GM19467 (cell line): ENCODE results near the gene EVC.
"Not testable (repeated sequence)": the region's sequence is repeated elsewhere in the genome, so short reads cannot be mapped to it uniquely, and the experiment has no call there.

Experiments
- ATAC-seq: cut with Tn5 transposase; IDR thresholded peaks from one replicate; pipeline ENCODE4 v1.9.1; 2021; ENCODE audit warnings: mild to moderate bottlenecking, moderate library complexity; ENCODE audit not compliant: unreplicated experiment

The EVC gene

DNA sequence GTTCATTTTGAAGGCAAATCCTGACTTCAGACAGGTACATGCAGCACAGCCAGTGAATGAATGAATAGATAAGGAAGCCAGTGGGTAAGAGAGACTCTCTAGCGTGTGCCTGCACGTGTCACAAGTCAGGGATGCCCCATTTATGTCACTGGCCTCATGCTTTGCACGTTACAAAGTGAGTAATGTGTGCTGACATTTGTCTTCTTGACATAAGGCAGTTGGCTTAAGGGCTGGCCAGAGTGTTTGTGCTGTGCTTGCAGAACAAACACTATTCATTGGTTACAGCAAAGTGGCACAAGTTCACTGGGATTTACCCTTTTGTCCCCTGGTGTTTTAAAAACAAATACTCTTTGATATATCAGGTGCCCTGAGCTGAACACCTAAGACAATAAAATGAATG lies 125.9 kb downstream of the EVC start:
- ATAC-seq: no peak

DNA sequence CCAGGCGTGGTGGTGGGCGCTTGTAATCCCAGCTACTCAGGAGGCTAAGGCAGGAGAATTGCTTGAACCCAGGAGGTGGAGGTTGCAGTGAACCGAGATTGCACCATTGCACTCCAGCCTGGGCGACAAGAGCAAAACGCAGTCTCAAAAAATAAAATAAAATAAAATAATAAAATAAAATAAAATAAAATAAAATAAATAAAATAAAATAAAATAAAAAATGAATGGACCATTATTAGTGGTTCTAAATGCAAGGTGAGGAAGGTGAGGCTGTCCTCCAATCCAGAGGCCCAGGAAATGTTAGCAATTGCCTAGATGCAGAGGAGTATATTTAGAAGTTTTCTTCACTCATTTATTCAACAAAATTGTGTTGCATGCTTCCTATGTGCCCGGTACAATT lies 126.5 kb downstream of the EVC start:
- not testable (repeated sequence) for ATAC-seq

DNA sequence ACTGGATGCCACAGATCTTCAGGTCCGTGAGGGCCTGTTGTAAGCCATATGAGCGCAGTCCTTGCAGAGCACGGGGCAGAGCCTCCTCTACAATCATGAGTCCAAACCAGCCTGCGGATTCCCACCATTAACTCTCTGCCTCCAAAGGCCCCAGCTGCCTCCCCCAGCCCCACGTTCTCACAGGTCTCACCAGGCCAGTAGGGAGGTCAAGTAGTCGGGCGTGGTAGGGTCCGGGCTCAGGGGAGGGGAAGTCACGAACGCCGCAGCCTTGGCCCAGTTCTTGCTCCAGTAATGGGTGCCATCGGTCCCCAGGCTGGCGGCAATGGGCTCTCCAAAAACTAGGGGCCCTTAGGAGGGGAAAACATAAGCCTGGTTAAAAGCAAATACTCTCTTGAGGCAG lies 128.3 kb downstream of the EVC start:
- ATAC-seq: no peak

DNA sequence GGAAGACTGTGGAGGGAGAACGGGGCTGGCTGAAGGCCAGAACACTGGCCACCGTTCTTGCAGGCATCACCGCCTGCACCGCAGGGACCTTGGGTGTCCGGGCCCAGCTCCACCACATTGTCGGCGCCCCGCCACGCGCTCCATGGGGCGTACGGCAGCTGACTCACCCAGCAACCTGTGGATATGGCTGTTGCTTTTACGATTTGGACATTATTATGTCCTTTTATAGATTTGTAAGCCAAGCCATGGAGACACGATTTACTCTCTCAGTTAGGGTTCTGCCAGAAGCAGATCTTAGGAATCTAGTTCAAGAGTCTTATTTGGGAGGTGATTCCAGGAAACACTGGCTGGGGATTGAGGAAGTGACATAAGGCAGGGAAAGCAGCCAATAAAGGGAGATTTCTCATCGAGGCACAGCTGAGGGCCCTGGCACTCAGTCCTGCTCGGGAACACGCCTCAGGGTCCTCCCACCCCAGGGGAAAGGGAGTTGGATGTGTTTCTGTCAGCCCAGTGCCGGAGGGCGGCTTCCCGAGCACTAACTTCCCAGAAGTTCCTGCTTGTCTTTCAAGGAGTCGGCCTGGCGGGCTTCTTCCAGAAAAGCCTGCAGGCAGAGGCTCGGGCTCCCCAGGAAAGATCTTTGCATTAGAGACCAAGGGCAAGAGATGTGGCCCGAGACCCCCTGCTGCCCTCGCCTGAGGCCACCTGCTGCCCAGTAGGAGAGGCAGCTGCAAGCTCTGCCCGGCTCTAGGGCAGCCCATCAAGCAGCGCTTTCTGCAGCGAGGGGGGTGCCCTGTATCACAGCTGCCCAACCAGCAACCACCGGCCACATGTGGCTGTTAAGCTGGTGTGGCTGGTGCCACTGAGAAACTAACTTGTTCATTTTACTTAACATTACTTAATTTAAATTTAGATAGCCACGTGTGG lies 129.0 kb downstream of the EVC start:
- no peak for ATAC-seq

DNA sequence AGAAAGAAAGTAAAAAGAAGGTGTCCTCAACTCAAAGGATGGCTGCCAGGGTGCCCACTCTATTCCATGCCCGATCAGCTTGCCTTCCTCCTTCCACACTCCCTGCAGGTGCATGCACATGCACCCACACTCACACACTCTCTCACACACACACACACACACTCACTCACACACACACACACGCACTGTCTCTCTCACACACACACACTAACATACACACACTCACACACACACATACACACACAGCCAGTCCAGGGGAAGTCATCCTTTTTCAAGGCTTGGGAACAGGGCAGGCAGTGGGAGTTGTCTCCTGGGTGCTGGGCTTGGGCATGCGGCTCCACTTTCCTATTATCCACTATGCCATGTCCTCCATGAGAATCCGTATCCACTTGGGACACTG lies 131.5 kb downstream of the EVC start:
- no peak for ATAC-seq

DNA sequence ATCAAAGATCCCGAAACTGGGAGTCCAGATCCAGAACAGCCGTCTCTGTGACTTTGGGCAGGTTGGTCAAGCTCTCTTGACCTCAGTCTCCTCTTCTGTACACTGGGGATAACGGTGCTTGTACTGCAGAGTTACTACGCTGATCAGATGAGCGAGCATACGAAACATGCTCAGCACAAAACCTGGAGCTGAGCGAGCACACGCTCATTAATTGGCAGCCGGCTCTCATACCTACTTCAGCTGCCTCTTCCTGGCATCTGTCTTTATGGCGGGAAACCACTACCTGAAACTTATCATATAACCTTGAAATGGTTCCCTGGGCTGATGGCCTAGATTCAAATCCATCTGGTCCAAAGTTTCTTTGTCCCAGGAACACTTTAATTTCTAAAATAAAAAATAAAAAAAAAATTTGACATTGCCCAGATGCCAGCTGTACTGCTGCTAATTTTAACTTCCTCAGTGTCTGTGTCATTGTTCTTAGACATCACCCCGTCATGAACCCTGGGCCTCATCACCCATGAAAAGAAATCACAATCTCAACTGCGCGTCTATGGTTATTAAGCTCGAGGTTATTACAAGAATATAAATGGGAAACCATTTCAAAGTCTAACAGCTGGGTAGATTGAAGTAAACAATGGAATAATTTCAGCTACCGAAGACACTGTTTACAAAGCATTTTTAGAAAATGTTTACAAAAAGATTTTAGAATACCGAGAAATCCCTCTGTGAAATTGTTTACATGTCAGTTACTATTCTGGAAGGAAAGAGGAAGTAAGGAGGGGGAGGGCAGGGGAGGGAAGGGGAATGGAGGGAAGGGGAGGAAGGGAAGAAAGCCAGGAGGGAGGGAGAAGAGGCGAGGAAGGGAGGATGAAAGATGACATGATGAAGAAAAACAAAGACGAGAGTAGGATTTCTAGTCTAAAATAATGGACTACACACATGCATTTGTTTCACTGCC lies 132.9 kb downstream of the EVC start:
- no peak for ATAC-seq

DNA sequence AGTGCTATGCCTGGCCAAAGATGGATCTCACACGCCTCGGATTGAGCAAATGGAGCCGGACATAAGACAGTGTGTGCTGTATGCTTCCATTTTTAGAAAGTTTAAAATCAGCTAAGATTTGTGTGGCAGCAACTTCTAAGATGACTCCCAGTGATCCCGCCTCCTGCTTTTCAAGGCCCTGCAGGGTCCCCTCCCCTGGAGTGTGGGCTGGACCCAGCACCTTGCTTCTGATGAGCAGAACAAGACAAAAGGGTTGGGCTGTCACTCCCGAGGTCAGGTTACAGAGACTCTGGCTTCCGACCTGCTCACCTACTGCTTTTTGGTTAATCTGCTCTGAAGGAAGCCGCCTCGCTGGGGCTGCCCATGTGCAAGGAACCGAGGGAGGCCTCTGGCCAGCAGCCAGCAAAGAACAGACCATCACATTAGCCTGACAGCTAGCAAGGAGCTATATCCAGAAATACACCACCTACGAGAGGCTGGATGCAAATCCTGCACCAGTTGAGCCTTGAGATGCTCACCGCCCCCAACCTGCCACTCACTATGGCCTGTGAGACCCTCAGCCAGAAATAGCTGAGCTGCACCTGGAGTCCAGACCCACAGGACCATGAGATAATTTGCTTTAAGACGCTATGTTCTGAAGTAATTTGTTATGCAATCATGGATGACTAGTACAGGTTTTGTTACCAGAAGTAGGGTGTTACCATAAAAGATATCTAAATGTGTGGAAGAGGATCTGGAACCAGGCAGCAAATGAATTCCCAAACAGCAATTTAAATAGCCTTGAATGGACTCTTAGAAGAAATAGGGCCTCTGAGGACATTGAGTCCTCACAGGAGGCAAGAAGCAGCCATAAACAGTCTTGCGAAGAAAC lies 134.3 kb downstream of the EVC start:
- ATAC-seq: no peak

DNA sequence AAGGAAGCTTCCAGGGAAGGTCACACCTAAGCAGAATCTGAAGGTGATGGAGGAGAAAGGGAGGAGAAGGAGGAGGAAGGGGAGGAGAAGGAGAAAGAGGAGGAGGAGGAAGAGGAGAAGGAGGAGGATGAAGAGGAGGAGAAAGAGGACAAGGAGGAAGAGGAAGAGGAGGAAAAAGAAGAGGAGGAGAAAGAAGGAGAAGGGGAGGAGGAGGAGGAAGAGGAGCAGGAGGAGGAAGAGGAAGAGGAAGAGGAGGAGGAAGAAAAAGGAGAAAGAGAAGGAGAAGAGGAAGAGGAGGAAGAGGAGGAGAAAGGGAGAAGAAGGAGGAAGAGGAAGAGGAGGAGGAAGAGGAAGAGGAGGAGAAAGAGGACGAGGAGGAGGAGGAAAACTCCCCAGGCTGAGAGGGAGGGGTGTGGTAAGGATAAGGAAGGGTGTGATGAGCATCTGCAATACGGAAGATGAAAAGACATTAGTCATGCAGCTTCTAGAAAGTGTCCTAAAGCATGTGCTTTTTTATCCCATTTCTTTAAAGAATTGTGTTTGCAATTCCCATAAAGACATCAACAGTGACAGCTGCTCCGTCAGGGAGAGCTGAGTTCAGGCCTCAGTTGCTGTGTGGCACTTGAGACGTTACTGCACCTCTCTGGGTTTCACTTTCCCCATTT lies 140.8 kb downstream of the EVC start:
- no peak for ATAC-seq

DNA sequence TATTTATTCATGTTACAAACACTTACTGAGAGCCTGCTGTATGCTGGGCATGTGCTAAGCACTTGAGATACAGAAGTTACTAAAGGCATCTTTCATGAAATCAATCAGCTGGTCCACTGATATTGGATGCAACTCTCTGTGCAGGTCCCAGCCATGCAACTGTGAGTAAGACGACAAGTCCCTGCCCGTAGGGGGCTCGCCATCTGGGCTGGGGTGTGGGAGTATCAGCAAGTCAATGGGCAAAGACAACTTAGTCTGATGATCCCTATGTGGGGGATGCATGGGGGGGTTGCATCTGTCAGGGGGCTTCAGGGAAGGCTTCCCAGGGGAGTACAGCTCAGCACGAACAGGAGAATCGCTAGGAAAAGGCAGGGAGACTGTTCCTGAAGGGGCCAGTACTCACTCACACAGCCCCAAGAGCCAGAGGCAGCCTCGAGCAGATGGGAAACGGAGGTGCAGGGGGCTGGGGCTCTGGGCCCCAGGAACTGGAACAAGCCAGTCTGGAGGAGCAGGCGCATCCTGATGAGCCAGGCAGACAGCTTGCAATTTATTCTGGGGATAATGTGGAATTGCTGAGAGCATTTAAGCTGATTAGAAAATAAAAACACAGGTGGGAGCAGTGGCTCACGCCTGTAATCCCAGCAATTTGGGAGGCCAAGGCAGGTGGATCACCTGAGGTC lies 141.7 kb downstream of the EVC start:
- ATAC-seq: no peak

DNA sequence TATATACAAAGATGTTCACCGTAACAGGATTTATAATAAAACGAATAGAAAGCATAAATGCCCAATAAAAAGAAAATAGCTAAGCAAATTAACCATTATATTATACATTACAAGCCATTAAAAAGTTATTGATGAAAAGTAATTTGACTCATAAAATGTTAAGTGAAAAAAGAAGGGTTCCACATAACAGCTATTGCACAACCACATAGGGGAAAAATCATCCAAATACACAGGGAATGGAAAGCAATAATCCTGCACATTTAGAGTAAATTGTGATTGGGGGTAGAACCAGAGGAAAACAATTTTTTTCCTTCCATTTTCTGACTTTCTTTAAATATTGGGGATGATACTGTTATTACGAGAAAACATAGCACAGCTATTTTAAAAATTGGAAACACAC lies 143.9 kb downstream of the EVC start:
- no peak for ATAC-seq

DNA sequence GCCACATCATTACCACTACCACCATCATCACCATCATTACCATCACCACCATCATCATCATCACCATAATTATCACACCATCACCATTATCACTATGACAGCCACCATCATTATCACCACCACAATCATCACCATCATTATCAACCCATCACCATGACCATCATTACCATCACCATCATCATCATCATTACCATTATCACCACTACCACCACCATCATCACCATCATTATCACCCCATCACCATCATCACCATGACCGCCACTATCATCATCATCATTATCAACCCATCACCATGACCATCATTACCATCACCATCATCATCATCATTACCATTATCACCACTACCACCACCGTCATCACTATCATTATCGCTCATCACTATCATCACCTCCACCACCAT lies 145.4 kb downstream of the EVC start:
- not testable (repeated sequence) for ATAC-seq

DNA sequence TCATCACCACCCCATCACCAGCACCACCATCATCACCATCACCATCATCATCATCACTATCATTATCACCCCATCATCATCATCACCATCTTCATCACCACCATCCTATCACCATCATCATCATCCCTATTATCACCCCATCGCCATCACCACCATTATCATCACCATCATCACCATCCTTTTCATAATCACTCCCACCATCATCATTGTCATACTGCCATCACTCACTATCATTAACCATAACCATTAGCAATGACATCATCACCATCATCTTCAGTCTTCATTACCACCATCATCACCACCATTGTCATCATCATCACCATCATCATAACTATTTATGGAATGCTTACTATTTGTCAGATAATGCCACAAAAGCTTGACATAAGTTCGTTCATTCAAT lies 146.2 kb downstream of the EVC start:
- ATAC-seq: no peak

DNA sequence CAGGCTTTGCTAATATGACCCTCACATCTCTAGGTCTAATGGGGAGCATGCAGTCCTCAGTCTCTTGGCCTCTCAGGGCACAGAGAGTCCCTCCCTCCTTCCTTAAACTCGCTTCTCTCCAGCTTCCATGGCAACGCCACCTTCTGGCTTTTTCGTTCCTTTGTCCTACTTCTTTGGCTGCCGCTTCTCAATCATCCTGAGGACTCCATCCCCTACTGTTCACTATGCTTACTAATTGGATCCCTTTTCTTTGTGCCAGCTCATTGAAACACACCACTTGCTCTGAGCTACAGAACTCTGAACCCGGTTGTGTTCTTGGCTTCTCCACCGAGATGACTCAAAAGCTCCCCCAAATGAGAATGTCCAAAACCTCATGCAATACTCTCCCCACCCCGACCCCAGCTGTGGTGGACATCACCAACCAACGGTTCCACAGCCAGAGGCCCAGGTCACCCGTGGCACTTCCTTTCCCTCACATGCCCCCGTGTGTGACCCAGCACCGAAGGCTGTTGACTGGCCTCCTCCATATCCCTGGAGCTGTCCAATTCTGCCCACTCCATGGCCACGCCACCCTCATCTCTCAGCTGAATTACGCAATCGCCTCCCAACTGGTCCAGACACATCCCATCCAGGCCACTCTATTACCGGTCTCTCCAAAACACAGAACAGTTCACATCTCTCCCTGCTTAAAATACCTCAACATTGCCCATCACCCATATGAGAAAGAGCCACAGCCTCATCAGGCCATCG lies 147.2 kb downstream of the EVC start:
- no peak for ATAC-seq

DNA sequence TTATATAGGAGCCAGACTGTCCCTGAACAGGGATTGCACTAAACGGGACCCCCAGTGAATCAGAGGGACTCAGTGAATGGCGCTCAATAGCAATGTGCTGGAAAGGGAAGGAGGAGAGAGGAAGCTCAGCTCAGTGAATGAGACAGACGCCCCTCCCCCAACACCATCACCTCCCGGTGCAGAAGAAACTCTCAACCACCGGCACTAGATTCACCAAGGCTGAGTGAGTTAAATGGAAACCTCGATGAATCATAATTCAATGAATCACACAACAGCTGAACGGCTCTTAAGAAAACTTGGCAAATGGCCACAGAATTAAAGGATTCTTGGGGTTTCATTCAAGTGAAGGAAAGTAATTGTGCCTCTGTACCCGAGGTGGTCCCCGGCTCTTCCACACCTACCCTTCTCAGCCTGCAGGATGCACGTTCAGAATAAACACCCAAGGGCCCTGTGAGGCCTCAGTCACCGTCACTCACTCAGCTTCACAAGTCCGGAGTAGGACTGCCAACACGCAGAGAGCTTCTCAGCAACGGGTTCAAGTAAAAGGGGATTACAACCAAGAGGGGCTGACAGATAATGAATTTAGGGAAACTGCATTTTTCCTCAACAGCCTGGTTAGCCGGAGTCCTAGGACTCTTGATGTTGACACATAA lies 152.6 kb downstream of the EVC start:
- ATAC-seq: no peak
